Measurements from ENCODE around the gene MMP15.

- TF ChIP-seq, protein P1, sequence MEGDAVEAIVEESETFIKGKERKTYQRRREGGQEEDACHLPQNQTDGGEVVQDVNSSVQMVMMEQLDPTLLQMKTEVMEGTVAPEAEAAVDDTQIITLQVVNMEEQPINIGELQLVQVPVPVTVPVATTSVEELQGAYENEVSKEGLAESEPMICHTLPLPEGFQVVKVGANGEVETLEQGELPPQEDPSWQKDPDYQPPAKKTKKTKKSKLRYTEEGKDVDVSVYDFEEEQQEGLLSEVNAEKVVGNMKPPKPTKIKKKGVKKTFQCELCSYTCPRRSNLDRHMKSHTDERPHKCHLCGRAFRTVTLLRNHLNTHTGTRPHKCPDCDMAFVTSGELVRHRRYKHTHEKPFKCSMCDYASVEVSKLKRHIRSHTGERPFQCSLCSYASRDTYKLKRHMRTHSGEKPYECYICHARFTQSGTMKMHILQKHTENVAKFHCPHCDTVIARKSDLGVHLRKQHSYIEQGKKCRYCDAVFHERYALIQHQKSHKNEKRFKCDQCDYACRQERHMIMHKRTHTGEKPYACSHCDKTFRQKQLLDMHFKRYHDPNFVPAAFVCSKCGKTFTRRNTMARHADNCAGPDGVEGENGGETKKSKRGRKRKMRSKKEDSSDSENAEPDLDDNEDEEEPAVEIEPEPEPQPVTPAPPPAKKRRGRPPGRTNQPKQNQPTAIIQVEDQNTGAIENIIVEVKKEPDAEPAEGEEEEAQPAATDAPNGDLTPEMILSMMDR (IDR thresholded peaks at IDR 0.05) = no peak
- TF ChIP-seq POLR2A (IDR thresholded peaks at IDR 0.05) = no peak
These were observed 60.2 kb downstream of the MMP15 start for GRCh38 chr16:58085584-58086251.
